Osteocyte (in vitro differentiated cells): Measurements from ENCODE around the gene ETV3. TPM values are rescaled to one million over a fixed set of nuclear protein-coding genes. Genes with fewer than 3 reads are reported as not detected.
A peak's percentile ranks its signal among the peaks of the same experiment; 100 is the strongest.

ENCODE experiments used
- DNase-seq: peaks from one replicate; pipeline ENCODE4 v3.0.0; 2021; ENCODE audit warnings: mixed read lengths; ENCODE audit not compliant: unreplicated experiment; ENCODE audit errors: extremely low spot score
- H3K27ac Mint-ChIP-seq: one replicate; pipeline ENCODE4 v1.8.0; 2021; ENCODE audit warnings: mild to moderate bottlenecking, mixed read lengths; ENCODE audit not compliant: unreplicated experiment
- H3K27me3 Mint-ChIP-seq: one replicate; pipeline ENCODE4 v1.8.0; 2021; ENCODE audit warnings: mixed read lengths; ENCODE audit not compliant: unreplicated experiment
- H3K36me3 Mint-ChIP-seq: one replicate; pipeline ENCODE4 v1.8.0; 2021; ENCODE audit warnings: mixed read lengths; ENCODE audit not compliant: unreplicated experiment
- H3K4me1 Mint-ChIP-seq: one replicate; pipeline ENCODE4 v1.8.0; 2021; ENCODE audit warnings: mixed read lengths; ENCODE audit not compliant: unreplicated experiment
- H3K4me3 Mint-ChIP-seq: one replicate; pipeline ENCODE4 v1.8.0; 2021; ENCODE audit warnings: mild to moderate bottlenecking, moderate library complexity, mixed read lengths; ENCODE audit not compliant: unreplicated experiment
- H3K9me3 Mint-ChIP-seq: one replicate; pipeline ENCODE4 v1.8.0; 2021; ENCODE audit warnings: mixed read lengths; ENCODE audit not compliant: unreplicated experiment
- total RNA-seq: library from RNA; stranded (reverse); gene quantifications from 2 replicates; pipeline ENCODE4 v1.2.1, GENCODE V29; 2021
- TF ChIP-seq, protein P1 (sequence below): fragments of 200-600 bp; sonication (generic); IDR thresholded peaks from 2 replicates; pipeline ENCODE4 v1.5.0; 2021; ENCODE audit warnings: antibody characterized with exemption, mild to moderate bottlenecking, moderate library complexity

Gene ETV3
- total RNA-seq, 1 donor from 2014 or later, result 28.5 TPM

DNA sequence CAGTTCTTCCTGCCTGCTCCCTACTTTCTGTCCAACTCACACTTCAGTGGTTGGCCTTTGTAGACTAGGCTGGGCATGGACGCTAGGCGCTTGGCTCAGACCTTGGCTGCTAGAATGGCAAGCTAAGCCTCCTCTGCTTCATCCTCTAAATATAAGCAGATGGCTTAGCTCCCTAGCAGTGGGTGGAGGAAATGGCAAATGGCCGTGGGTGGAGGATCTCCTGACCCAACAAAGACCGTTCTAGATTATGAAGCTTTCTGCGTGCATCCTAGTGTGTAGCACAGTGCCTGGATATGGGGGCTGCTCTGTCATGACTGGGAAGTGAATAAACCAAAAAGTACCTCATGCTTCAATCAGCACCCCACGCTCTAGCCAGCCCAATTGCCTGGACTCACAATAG, 28.2 kb downstream of the ETV3 start:
- Mint-ChIP-seq H3K4me3 (no peak overlapping the region), H3K27ac (no peak overlapping the region), H3K36me3 (no peaks in the 10 kb centered on the region), H3K4me1 (peaks cover 13% of the 10 kb centered on the region), H3K27me3 (peaks cover 12% of the 10 kb centered on the region), H3K9me3 (no peaks in the 10 kb centered on the region)
- DNase-seq, result no peak
- TF ChIP-seq, protein P1, sequence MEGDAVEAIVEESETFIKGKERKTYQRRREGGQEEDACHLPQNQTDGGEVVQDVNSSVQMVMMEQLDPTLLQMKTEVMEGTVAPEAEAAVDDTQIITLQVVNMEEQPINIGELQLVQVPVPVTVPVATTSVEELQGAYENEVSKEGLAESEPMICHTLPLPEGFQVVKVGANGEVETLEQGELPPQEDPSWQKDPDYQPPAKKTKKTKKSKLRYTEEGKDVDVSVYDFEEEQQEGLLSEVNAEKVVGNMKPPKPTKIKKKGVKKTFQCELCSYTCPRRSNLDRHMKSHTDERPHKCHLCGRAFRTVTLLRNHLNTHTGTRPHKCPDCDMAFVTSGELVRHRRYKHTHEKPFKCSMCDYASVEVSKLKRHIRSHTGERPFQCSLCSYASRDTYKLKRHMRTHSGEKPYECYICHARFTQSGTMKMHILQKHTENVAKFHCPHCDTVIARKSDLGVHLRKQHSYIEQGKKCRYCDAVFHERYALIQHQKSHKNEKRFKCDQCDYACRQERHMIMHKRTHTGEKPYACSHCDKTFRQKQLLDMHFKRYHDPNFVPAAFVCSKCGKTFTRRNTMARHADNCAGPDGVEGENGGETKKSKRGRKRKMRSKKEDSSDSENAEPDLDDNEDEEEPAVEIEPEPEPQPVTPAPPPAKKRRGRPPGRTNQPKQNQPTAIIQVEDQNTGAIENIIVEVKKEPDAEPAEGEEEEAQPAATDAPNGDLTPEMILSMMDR, result no peak

GRCh38 chr1:157108448-157108847, 29.7 kb downstream of the ETV3 start:
- TF ChIP-seq, protein P1, result no peak
- H3K4me3 Mint-ChIP-seq, result no peak overlapping the region
- H3K36me3 Mint-ChIP-seq, result no peaks in the 10 kb centered on the region
- no peaks in the 10 kb centered on the region for H3K9me3 Mint-ChIP-seq
- no peak overlapping the region for H3K27ac Mint-ChIP-seq
- H3K4me1 Mint-ChIP-seq, result peaks cover 13% of the 10 kb centered on the region
- no peak for DNase-seq
- peaks cover 12% of the 10 kb centered on the region for H3K27me3 Mint-ChIP-seq

GRCh38 chr1:157107702-157108101, 30.5 kb downstream of the ETV3 start:
- Mint-ChIP-seq H3K9me3 (no peaks in the 10 kb centered on the region), H3K27ac (no peak overlapping the region), H3K27me3 (peaks cover 9% of the 10 kb centered on the region), H3K36me3 (no peaks in the 10 kb centered on the region), H3K4me3 (no peak overlapping the region), H3K4me1 (peaks cover 13% of the 10 kb centered on the region)
- TF ChIP-seq, protein P1, result no peak
- no peak for DNase-seq

DNA sequence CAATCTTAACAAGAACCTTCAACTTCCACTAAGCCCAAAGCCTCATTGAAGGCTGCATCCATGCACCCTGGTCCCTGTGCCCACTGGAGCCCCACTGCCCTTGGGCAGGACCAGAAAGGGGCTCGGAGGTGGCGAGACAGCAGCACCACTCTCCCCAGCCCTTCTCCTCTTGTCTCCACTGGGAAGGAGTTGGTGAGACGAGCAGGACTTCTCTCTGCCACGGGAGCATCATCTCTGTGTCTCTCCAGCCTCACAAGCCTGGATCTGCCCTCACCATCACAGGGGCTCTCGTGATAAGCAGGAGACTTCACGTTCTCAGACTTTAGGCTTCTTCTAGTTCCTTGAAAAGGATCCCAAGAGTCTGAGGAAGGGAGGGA, 31.4 kb downstream of the ETV3 start:
- H3K4me1 Mint-ChIP-seq, result peaks cover 13% of the 10 kb centered on the region
- DNase-seq, result no peak

DNA sequence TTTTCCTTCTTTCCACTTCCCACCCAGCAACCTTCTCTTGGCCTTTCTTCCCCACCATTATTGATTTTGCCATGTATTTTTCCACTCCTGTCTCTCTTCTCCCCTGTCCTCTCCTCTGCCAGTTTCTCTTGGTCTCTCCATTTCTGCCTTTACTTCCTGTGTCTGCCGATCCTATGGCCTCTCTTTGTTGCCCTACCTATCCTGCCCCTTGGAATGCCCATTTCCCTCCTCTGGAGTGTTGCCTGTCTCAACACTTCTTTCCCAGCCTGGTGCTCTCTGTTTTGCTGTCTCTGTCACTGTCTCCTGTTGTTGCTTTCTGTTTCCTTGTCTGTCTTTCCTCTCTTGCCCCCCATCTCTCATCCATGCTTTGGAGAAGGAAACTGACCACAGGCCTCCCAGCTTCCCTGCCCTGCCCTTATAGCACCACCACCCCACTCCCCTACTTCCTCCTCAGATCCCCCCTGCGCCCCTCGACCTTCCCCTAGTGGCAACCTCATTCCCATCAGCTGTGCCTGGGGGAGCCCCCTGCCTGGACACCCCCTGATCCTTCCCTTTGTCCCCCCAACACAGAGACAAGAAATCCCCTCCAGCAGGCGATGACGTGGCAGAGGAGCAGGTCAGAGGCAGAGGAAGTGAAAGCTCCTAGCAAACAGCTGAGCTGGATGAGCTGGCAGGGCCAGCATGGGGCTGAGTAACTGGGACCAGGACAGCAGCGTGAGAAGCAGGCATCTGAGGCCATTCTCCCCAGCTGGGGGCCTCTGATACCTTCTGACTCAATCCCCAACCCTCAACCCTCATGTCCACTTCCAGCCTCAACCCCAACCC, 32.0 kb downstream of the ETV3 start:
- TF ChIP-seq, protein P1, result no peak
- H3K4me3 Mint-ChIP-seq, result no peak overlapping the region
- no peaks in the 10 kb centered on the region for H3K27me3 Mint-ChIP-seq
- no peaks in the 10 kb centered on the region for H3K36me3 Mint-ChIP-seq
- H3K27ac Mint-ChIP-seq, result peak overlapping the region; percentile 80
- DNase-seq, result no peak
- no peaks in the 10 kb centered on the region for H3K9me3 Mint-ChIP-seq
- peaks cover 13% of the 10 kb centered on the region for H3K4me1 Mint-ChIP-seq

More for the DNA sequence above, 31.4 kb downstream of the ETV3 start:
- Mint-ChIP-seq H3K9me3 (no peaks in the 10 kb centered on the region), H3K36me3 (no peaks in the 10 kb centered on the region), H3K4me3 (no peak overlapping the region), H3K27me3 (peaks cover 4% of the 10 kb centered on the region), H3K27ac (peak overlapping the region; percentile 80)
- TF ChIP-seq, protein P1, result no peak
